Mesenchymal stem cell (in vitro differentiated cells and primary cell): ENCODE results near the gene BOD1L1.

Source experiments
- DNase-seq: peaks from one replicate; pipeline ENCODE4 v3.0.0-alpha.2; 2013
- H2AFZ ChIP-seq: one replicate; pipeline ENCODE4 v1.6.1; 2013; ENCODE audit warnings: low read depth, mild to moderate bottlenecking, control low read depth, inconsistent platforms, low read length, moderate library complexity
- H2AK5ac ChIP-seq: 2 replicates; pipeline ENCODE4 v1.6.1; 2013; ENCODE audit warnings: low read length, moderate library complexity, mild to moderate bottlenecking, inconsistent platforms; ENCODE audit not compliant: severe bottlenecking
- H2BK120ac ChIP-seq: one replicate; pipeline ENCODE4 v1.6.1; 2013; ENCODE audit warnings: low read depth, mild to moderate bottlenecking, inconsistent platforms, low read length, moderate library complexity
- H2BK12ac ChIP-seq, 2 experiments: one replicate each; pipeline ENCODE4 v1.6.1; 2013; ENCODE audit warnings: inconsistent platforms in 2 of 2, low read length in 2 of 2, mild to moderate bottlenecking in 2 of 2, moderate library complexity in 2 of 2, control low read depth in 1 of 2
- H2BK15ac ChIP-seq: one replicate; pipeline ENCODE4 v1.6.1; 2013; ENCODE audit warnings: mild to moderate bottlenecking, low read depth, inconsistent platforms; ENCODE audit not compliant: poor library complexity, severe bottlenecking
- H2BK5ac ChIP-seq: 2 replicates; pipeline ENCODE4 v1.6.1; 2013; ENCODE audit warnings: low read depth, mild to moderate bottlenecking, low read length, control low read depth, inconsistent platforms; ENCODE audit not compliant: poor library complexity, severe bottlenecking
- H3K14ac ChIP-seq, 2 experiments: one replicate each; pipeline ENCODE4 v1.6.1; 2013; ENCODE audit warnings: inconsistent platforms in 2 of 2, low read length in 2 of 2, control low read depth in 1 of 2, mild to moderate bottlenecking in 1 of 2, moderate library complexity in 1 of 2
- H3K18ac ChIP-seq, 2 experiments: one replicate each; pipeline ENCODE4 v1.6.1; 2013; ENCODE audit warnings: inconsistent platforms in 2 of 2, low read length in 2 of 2, control low read depth in 1 of 2, low read depth in 1 of 2, mild to moderate bottlenecking in 1 of 2
- H3K23ac ChIP-seq, 2 experiments: one replicate each; pipeline ENCODE4 v1.6.1; 2013; ENCODE audit warnings: inconsistent platforms in 2 of 2, low read length in 2 of 2, mild to moderate bottlenecking in 2 of 2, moderate library complexity in 2 of 2, control low read depth in 1 of 2
- H3K27ac ChIP-seq: 2 replicates; pipeline ENCODE4 v1.5.1; 2013; ENCODE audit warnings: mild to moderate bottlenecking, moderate library complexity, low read length, control low read depth, inconsistent platforms; ENCODE audit not compliant: poor library complexity, severe bottlenecking
- H3K27me3 ChIP-seq, 2 experiments: 2 replicates each; pipeline versions ENCODE4 v1.6.1 to v1.7.0; 2013; ENCODE audit warnings: low read length in 2 of 2, mild to moderate bottlenecking in 2 of 2, moderate library complexity in 2 of 2, control low read depth in 1 of 2, inconsistent platforms in 1 of 2; ENCODE audit not compliant: control insufficient read depth in 1 of 2, insufficient read depth in 1 of 2
- H3K36me3 ChIP-seq, 2 experiments: 2 replicates each; pipeline versions ENCODE4 v1.6.1 to v1.7.0; 2013; ENCODE audit warnings: low read length in 2 of 2, control low read depth in 1 of 2, inconsistent platforms in 1 of 2, low read depth in 1 of 2, mild to moderate bottlenecking in 1 of 2; ENCODE audit not compliant: insufficient read depth in 2 of 2, control insufficient read depth in 1 of 2
- H3K4ac ChIP-seq, 2 experiments: one replicate each; pipeline ENCODE4 v1.6.1; 2013; ENCODE audit warnings: inconsistent platforms in 2 of 2, low read length in 2 of 2, mild to moderate bottlenecking in 2 of 2, moderate library complexity in 2 of 2, control low read depth in 1 of 2, low read depth in 1 of 2
- H3K4me1 ChIP-seq: 2 replicates; pipeline ENCODE4 v1.6.1; 2013; ENCODE audit warnings: low read depth, low read length, control low read depth; ENCODE audit not compliant: control insufficient read depth, insufficient read depth
- H3K4me2 ChIP-seq: 2 replicates; pipeline ENCODE4 v1.6.1; 2013; ENCODE audit warnings: low read length, mild to moderate bottlenecking, inconsistent platforms; ENCODE audit not compliant: poor library complexity, severe bottlenecking
- H3K4me3 ChIP-seq, 2 experiments: 2 replicates each; pipeline versions ENCODE4 v1.5.1 to v1.7.0; 2013; ENCODE audit warnings: low read length in 2 of 2, mild to moderate bottlenecking in 2 of 2, control low read depth in 1 of 2, low read depth in 1 of 2; ENCODE audit not compliant: insufficient read depth in 1 of 2
- H3K79me1 ChIP-seq: replicated peaks from 2 replicates; pipeline ENCODE4 v1.6.1; 2013; ENCODE audit warnings: mild to moderate bottlenecking, control low read depth, low read length, inconsistent platforms; ENCODE audit not compliant: poor library complexity, severe bottlenecking
- H3K9ac ChIP-seq: 2 replicates; pipeline ENCODE4 v1.7.0; 2013; ENCODE audit warnings: mild to moderate bottlenecking, low read length, moderate library complexity
- H3K9me3 ChIP-seq: 2 replicates; pipeline ENCODE4 v1.7.0; 2013; ENCODE audit warnings: mild to moderate bottlenecking, low read length; ENCODE audit not compliant: control insufficient read depth
- H4K8ac ChIP-seq: one replicate; pipeline ENCODE4 v1.6.1; 2013; ENCODE audit warnings: inconsistent platforms, mild to moderate bottlenecking, low read length, moderate library complexity
- H4K91ac ChIP-seq: one replicate; pipeline ENCODE4 v1.6.1; 2013; ENCODE audit warnings: mild to moderate bottlenecking, low read length, inconsistent platforms
- WGBS: methylation state at CpG from one replicate; pipeline ENCODE4 v1.1.7; 2013; ENCODE audit warnings: mixed read lengths; 5-methylcytosine and 5-hydroxymethylcytosine counted together

The BOD1L1 gene

DNA sequence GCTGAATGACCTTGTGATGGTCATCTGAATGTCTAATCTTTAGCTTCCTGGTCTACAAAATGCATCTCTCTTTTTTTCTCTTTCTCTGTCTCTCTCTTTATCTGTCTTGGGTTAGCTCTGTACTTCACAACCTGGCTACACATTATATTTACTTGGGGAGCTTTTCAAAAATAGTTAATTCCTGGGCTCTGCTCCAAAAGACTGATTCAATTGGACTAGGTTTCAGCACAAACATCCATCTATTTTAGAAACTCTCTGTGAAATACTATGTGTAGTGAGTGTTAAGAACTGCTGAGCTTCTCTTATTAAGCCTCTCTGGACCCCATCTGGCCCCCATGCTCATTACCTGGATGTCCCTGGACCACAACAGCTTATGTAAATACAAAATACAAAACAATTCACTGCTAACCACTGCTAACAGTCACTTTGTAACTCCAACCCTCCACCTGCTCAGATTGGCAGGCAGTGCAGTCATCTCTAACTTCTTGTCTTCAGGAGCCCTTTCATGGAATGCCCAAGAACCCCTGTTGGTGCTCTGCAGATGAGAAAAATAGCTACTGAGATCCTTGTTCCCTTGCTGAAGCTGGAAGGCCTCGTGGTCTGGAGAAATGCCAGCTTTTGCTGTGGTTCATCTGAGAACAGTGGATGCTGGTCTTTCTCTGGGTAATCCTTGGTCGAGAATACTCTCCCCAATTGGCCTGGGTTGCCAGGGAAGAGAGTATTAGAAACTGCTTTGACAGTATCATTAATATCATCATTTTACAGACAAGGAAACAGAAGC lies 14.8 kb upstream of the BOD1L1 start:
- Histone ChIP-seq H3K36me3 (no peaks in the 10 kb centered on the region), H2BK12ac (no peak overlapping the region), H3K14ac (no peak overlapping the region), H3K27me3 (no peaks in the 10 kb centered on the region), H2AFZ (no peak overlapping the region), H2BK5ac (no peak overlapping the region), H3K4ac (no peak overlapping the region), H4K8ac (no peak overlapping the region), H3K27ac (no peak overlapping the region), H3K4me3 (peak overlapping the region in 1 of 2 experiments; percentile 60), H4K91ac (no peak overlapping the region), H3K79me1 (no peaks in the 10 kb centered on the region), H2AK5ac (no peak overlapping the region), H3K9ac (peak overlapping the region; percentile 62), H2BK120ac (no peak overlapping the region), H3K18ac (no peak overlapping the region), H3K9me3 (no peaks in the 10 kb centered on the region), H2BK15ac (no peak overlapping the region), H3K4me1 (no peaks in the 10 kb centered on the region), H3K23ac (no peak overlapping the region), H3K4me2 (no peak overlapping the region)
- DNase-seq: peak; percentile 40
- 36% methylated on average over 1 of the region's 2 CpGs for WGBS

DNA sequence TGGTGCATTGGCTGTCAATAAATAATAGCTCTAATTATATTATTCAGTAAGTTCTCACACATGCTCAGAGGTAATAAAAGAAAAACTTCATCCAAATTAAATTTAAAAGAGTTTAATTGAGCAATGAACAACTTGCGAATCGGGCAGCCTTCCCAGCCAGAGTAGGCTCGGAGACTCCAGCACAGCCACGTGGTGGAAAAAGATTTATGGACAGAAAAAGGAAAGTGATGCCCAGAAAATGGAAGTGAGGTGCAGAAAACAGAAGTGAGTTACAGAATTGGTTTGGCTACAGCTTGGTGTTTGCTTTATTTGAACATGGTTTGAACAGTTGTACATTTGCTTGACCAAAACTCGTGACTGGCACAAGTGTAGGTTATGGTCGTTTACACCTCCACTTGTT lies 13.6 kb upstream of the BOD1L1 start:
- WGBS: 83% methylated on average over 6 of the region's 6 CpGs
- H2AFZ ChIP-seq: no peak overlapping the region
- no peaks in the 10 kb centered on the region for H3K27me3 ChIP-seq
- no peak overlapping the region for H3K9ac ChIP-seq
- H3K36me3 ChIP-seq: no peaks in the 10 kb centered on the region
- H3K79me1 ChIP-seq: no peaks in the 10 kb centered on the region
- DNase-seq: no peak
- H3K4ac ChIP-seq: no peak overlapping the region
- no peak overlapping the region for H2BK5ac ChIP-seq
- no peak overlapping the region for H2BK12ac ChIP-seq
- H3K14ac ChIP-seq: no peak overlapping the region
- H2BK120ac ChIP-seq: no peak overlapping the region
- H3K18ac ChIP-seq: no peak overlapping the region
- H3K4me1 ChIP-seq: no peaks in the 10 kb centered on the region
- H2AK5ac ChIP-seq: no peak overlapping the region
- no peak overlapping the region for H3K4me2 ChIP-seq
- H3K27ac ChIP-seq: no peak overlapping the region
- H4K91ac ChIP-seq: no peak overlapping the region
- no peak overlapping the region for H2BK15ac ChIP-seq
- H3K4me3 ChIP-seq: no peak overlapping the region
- H3K23ac ChIP-seq: no peak overlapping the region
- H4K8ac ChIP-seq: no peak overlapping the region
- no peaks in the 10 kb centered on the region for H3K9me3 ChIP-seq

GRCh38 chr4:13640149-13640940 lies 12.8 kb upstream of the BOD1L1 start:
- Histone ChIP-seq H2BK12ac (no peak overlapping the region), H3K9ac (peak overlapping the region; percentile 53), H3K36me3 (no peaks in the 10 kb centered on the region), H4K91ac (no peak overlapping the region), H3K18ac (no peak overlapping the region), H2BK120ac (no peak overlapping the region), H3K27me3 (no peaks in the 10 kb centered on the region), H3K79me1 (no peaks in the 10 kb centered on the region), H3K23ac (no peak overlapping the region), H2AFZ (no peak overlapping the region), H3K4me3 (peak overlapping the region in 1 of 2 experiments; percentile 48), H3K4me1 (no peaks in the 10 kb centered on the region), H3K9me3 (no peaks in the 10 kb centered on the region), H3K4ac (no peak overlapping the region), H4K8ac (no peak overlapping the region), H2BK5ac (no peak overlapping the region), H2BK15ac (no peak overlapping the region), H3K27ac (no peak overlapping the region), H3K14ac (no peak overlapping the region), H2AK5ac (no peak overlapping the region), H3K4me2 (no peak overlapping the region)
- DNase-seq: peak; percentile 94
- WGBS: 13% methylated on average over 7 of the region's 8 CpGs

- Histone ChIP-seq H2BK12ac (no peak overlapping the region), H2BK5ac (no peak overlapping the region), H4K8ac (no peak overlapping the region), H2BK120ac (no peak overlapping the region), H3K14ac (no peak overlapping the region), H3K27me3 (no peaks in the 10 kb centered on the region), H3K27ac (no peak overlapping the region), H3K4me1 (no peaks in the 10 kb centered on the region), H2AFZ (no peak overlapping the region), H3K4me2 (no peak overlapping the region), H2AK5ac (no peak overlapping the region), H3K18ac (no peak overlapping the region), H3K23ac (no peak overlapping the region), H3K4me3 (no peak overlapping the region), H3K36me3 (no peaks in the 10 kb centered on the region), H3K9me3 (no peaks in the 10 kb centered on the region), H4K91ac (no peak overlapping the region), H3K9ac (no peak overlapping the region), H2BK15ac (no peak overlapping the region), H3K79me1 (no peaks in the 10 kb centered on the region), H3K4ac (no peak overlapping the region)
- no peak for DNase-seq
- WGBS: 88% methylated on average over 1 of the region's 1 CpG
Measured at GRCh38 chr4:13635286-13635799, 7.8 kb upstream of the BOD1L1 start.
